ENCODE data around the gene HRK.
A peak's percentile ranks its signal among the peaks of the same experiment; 100 is the strongest.

HRK gene

DNA sequence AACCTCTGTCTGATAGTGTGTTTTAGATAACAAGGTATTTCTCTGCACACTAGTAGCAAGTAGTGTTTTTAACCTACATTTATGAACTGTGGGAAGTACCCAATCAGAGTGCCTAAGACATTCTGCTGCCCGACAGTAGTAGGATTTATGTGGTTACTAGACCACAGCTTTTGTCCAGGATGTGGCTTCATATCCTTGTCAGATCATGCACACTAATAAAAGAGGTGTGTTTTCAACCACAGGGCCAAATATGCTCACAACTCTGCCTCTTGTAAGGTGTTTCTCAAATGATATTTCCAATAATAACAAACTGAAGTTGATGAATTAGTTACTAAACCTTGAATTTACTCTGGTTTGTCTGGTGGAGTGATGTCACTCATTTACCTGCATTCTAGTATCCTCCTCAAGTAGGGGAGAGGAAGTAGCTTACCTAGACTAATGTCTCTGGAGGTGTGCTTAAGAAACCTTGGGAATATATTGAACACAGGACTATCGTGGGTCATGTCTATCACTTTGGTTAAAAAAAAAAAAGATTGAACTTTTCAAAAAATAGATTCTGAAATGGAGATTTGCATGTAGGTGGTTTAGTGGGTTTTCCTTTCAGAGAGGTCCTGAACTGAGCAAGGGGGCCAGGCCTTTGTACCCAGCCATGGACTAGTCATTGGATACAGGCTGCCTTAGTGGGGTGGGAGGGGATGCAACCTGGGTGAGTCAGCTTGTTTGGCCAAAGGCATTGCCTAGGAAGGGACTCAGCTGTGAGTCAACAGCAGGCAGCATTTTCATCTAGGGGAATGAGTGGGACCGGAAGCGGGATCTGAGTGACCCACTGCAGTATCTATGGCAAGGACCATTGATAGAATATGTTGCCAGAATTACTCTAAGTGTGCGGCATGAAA is 43.6 kb upstream of the HRK start:
- Mint-ChIP-seq H3K9me3 (no peaks in the 10 kb centered on the region), H3K27me3 (ENCODE audit: low read depth) (no peaks in the 10 kb centered on the region), H3K4me3 (no peak overlapping the region), H3K4me1 (peaks cover 63% of the 10 kb centered on the region), H3K27ac (peak overlapping the region in 2 of 3 experiments; percentile 38 to 41), H3K36me3 (ENCODE audit: low read depth) (peaks cover 39% of the 10 kb centered on the region)
- TF ChIP-seq, protein P1, sequence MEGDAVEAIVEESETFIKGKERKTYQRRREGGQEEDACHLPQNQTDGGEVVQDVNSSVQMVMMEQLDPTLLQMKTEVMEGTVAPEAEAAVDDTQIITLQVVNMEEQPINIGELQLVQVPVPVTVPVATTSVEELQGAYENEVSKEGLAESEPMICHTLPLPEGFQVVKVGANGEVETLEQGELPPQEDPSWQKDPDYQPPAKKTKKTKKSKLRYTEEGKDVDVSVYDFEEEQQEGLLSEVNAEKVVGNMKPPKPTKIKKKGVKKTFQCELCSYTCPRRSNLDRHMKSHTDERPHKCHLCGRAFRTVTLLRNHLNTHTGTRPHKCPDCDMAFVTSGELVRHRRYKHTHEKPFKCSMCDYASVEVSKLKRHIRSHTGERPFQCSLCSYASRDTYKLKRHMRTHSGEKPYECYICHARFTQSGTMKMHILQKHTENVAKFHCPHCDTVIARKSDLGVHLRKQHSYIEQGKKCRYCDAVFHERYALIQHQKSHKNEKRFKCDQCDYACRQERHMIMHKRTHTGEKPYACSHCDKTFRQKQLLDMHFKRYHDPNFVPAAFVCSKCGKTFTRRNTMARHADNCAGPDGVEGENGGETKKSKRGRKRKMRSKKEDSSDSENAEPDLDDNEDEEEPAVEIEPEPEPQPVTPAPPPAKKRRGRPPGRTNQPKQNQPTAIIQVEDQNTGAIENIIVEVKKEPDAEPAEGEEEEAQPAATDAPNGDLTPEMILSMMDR (IDR thresholded peaks at IDR 0.05; ENCODE audit: unreplicated experiment in 3 of 3), result no peak

DNA sequence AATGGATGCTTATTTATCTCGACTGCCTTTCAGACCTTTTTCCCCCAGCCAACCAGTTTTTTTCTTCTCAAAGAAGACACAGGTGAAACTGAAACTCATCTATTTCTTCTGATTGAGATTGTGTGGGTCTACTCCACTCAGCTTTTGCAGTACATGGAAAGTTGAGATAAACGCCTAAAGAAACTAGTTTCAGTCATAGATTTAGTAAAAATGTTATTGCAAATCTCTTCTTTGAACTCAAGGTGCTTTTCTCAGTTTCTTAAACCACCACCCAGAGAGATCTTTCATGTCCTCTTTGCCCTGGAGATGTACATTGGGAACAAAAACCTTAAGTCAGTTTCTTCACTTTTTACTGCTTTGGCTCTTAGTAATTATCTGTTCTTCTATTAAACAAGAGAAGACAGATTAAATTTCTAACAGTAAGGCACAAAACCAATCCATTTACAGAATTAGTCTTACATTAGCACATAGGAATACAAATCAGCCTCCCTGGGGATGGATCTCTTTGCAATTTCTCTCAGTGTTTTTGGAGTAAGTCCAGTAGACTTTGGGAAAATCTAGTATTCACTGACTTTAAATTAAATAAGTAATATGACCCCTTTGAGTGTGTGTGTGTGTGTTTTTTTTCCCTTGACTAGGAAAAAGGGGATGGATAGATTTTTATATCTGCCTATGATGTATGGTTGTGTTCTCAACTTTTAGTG is 41.1 kb upstream of the HRK start:
- H3K36me3 Mint-ChIP-seq (ENCODE audit: low read depth), result peaks cover 23% of the 10 kb centered on the region
- peak overlapping the region; percentile 73 to 79 (median 74) for H3K27ac Mint-ChIP-seq
- H3K4me3 Mint-ChIP-seq, result peak overlapping the region in 1 of 3 experiments; percentile 18
- no peaks in the 10 kb centered on the region for H3K27me3 Mint-ChIP-seq (ENCODE audit: low read depth)
- TF ChIP-seq, protein P1 (IDR thresholded peaks at IDR 0.05; ENCODE audit: unreplicated experiment in 3 of 3), result no peak
- H3K9me3 Mint-ChIP-seq, result no peaks in the 10 kb centered on the region
- H3K4me1 Mint-ChIP-seq, result peaks cover 55% of the 10 kb centered on the region

DNA sequence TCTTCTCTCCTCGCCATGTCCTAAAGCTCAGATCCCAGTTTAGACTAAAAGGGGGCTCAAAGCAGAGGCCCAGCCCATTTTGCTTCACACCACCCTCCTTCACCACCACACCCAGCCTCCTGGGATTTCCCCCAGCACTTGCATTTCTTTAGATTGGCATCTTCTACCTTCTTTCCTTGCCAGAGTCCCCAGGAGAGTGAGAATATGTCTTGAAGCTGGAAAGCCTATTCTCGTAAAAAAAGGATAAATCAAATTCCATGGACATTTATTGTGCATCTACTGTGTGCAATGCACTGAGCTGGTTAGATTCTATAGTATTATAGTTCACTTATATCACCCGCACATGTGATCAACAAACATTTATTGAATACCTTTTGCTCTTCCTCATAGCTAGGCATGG is 39.7 kb upstream of the HRK start:
- Mint-ChIP-seq H3K27me3 (ENCODE audit: low read depth) (no peaks in the 10 kb centered on the region), H3K36me3 (ENCODE audit: low read depth) (peaks cover 24% of the 10 kb centered on the region), H3K4me1 (peaks cover 41% of the 10 kb centered on the region), H3K27ac (no peak overlapping the region), H3K4me3 (no peak overlapping the region), H3K9me3 (no peaks in the 10 kb centered on the region)
- TF ChIP-seq, protein P1 (IDR thresholded peaks at IDR 0.05; ENCODE audit: unreplicated experiment in 3 of 3), result no peak

DNA sequence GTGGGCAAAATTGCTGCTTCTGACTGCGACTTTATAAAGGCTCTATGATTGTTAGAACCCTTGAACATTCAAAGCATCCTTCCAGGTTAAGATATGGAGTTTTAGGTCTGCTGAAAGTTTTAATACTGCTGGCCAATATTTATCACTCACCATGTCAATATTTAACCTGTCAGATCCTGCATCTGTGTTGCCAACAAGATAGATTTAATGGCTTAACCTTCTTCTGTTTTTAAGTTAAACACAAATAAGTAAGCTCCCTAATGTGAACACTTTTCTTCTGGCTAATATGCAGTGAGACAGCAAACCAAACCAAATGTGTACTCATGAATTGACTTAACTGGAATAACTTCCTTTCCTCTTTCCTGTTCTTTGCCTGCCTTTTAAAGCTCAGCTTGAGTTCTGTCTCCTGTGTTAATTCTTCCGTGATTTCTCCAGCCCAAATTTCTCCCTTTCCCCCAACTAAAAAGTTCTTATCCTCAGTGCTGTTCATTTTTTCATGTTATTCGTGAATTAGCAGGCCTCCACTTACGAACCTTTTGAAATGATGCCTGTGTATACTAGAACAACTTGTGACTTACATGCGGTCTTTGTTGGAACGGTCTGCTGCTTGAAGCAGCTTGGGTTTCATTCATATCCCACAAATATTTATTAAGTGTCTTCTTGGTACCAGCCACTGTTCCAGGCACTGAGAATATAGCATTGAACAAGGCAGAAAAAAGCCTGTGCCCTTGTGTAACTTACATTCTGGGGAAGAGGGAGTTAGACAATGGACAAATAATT is 38.7 kb upstream of the HRK start:
- Mint-ChIP-seq H3K4me1 (peaks cover 37% of the 10 kb centered on the region), H3K27ac (peak overlapping the region in 2 of 3 experiments; percentile 1 to 5), H3K36me3 (ENCODE audit: low read depth) (peaks cover 30% of the 10 kb centered on the region), H3K9me3 (no peaks in the 10 kb centered on the region), H3K4me3 (no peak overlapping the region), H3K27me3 (ENCODE audit: low read depth) (no peaks in the 10 kb centered on the region)
- TF ChIP-seq, protein P1 (IDR thresholded peaks at IDR 0.05; ENCODE audit: unreplicated experiment in 3 of 3), result no peak

DNA sequence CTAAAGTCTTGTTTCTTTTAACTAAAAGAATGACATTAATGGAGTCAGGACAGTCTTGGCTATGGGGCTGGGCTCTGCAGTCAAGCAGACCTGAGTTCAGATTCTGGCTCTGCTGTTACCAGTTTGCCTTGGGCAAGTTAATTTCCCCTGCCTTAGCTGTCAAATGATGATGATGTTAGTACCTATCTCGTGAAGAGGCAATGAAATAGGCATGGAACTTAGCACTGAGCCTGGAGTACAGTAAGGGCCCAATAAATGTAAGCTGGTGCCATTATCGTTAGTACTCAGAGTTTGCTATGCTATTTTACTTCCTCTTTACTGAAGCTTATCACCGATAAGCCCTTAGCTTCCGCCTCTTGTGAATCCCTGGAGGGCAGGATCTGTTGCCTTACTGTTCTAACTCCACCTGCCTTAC is 38.0 kb upstream of the HRK start:
- H3K9me3 Mint-ChIP-seq, result no peaks in the 10 kb centered on the region
- H3K27ac Mint-ChIP-seq, result peak overlapping the region in 1 of 3 experiments; percentile 1
- H3K4me1 Mint-ChIP-seq, result peaks cover 33% of the 10 kb centered on the region
- no peak overlapping the region for H3K4me3 Mint-ChIP-seq
- H3K36me3 Mint-ChIP-seq (ENCODE audit: low read depth), result peaks cover 28% of the 10 kb centered on the region
- TF ChIP-seq, protein P1 (IDR thresholded peaks at IDR 0.05; ENCODE audit: unreplicated experiment in 3 of 3), result no peak
- H3K27me3 Mint-ChIP-seq (ENCODE audit: low read depth), result no peaks in the 10 kb centered on the region

Measured in nephron (organoid).